AG09309 (cell line): ENCODE results near the gene ABHD4.

Source experiments
- DNase-seq: peaks from one replicate; pipeline ENCODE4 v3.0.0-alpha.2; 2010; ENCODE audit warnings: low read depth
- H3K4me3 ChIP-seq: 2 replicates; pipeline ENCODE4 v1.5.1; 2011; ENCODE audit warnings: mild to moderate bottlenecking, low read depth, low read length, moderate library complexity; ENCODE audit not compliant: control insufficient read depth
- TF ChIP-seq, protein P1 (sequence below): IDR thresholded peaks from 2 replicates; pipeline ENCODE4 v1.5.1; 2011; ENCODE audit warnings: mild to moderate bottlenecking, low read depth, low read length, inconsistent platforms; ENCODE audit not compliant: insufficient read depth, control insufficient read depth; ENCODE audit errors: missing control alignments

ABHD4 gene

DNA sequence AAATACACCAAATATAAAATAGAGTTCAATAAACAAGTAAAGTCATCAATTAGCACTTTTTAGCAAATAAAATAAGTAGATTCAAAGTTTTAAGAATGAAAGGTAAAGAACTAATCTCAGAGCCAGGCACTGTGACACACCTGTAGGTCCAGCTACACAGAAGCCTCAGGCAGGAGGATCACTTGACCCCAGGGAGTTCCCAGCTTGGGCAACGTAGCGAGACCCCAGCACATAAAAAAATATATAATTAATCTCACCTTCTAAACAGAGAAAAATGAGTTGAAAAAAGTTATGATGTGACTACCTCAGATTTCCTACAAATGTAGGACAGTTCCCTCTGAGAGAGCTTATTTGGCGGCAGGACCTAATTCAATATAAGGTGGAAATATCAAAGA lies 28.4 kb upstream of the ABHD4 start:
- no peak overlapping the region for H3K4me3 ChIP-seq
- TF ChIP-seq, protein P1, sequence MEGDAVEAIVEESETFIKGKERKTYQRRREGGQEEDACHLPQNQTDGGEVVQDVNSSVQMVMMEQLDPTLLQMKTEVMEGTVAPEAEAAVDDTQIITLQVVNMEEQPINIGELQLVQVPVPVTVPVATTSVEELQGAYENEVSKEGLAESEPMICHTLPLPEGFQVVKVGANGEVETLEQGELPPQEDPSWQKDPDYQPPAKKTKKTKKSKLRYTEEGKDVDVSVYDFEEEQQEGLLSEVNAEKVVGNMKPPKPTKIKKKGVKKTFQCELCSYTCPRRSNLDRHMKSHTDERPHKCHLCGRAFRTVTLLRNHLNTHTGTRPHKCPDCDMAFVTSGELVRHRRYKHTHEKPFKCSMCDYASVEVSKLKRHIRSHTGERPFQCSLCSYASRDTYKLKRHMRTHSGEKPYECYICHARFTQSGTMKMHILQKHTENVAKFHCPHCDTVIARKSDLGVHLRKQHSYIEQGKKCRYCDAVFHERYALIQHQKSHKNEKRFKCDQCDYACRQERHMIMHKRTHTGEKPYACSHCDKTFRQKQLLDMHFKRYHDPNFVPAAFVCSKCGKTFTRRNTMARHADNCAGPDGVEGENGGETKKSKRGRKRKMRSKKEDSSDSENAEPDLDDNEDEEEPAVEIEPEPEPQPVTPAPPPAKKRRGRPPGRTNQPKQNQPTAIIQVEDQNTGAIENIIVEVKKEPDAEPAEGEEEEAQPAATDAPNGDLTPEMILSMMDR: no peak
- DNase-seq: no peak

DNA sequence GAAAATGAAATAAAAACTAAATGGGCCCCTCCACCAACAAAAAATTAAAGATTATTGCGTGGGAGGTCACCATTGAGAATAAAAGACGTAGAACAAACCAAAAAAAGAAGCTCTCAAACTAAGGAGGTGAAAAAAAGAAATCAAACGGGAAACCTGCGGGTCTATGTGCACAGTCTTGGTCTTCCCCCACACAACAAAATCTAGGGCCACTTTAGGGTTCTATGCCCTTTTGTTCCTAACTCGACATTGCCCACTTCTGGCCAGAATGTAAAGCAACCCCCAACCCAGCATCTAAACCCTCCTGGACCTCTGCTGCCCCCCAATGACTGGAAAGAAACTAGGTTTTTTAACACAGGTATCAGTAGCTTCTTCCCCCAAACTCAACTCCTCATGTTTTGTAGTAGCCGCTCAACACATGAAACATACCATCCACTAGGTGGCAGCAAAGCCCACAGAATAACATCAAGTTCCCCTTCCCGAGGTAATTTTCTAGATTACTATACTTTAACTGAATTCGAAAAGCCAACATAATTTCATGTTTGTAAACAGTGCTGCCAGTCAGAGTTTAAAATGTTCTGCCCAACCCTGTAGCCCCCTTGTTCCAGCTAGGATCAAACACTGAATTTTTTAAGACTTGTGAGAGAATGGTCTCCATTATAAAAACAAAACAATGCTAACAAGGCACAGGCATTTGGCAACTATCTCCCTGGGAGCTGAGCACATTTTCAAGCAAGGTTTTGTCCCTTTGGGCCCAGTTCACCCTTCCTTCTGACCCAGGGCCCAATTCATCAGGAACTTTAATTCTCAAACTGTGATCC lies 27.8 kb upstream of the ABHD4 start:
- no peak overlapping the region for H3K4me3 ChIP-seq
- DNase-seq: no peak
- TF ChIP-seq, protein P1: peak; percentile 65

DNA sequence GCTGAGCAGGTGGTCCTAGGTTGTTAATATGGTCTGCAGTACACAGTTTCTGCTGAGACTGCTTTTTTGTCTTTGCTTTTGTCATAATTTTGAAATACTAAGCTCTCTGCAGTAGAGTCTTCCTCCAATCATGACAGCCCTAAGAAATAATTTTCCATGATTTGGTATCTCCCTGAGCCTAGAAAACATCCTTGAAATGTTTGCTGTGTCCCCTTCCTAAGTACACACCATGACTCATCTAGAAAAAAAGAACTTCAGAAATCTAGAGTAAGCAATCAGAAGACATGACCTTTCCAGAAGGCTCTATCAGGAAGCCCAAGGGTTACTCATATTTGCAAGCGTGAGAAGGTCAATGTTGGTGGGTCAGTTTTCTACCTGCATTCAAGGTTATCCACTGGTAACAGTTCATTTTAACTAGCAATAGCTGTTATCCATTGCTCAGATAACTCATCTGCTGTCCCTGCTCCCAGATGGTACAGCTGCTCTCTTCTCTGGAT lies 25.5 kb upstream of the ABHD4 start:
- peak; percentile 46 for DNase-seq
- H3K4me3 ChIP-seq: no peak overlapping the region
- TF ChIP-seq, protein P1: no peak

DNA sequence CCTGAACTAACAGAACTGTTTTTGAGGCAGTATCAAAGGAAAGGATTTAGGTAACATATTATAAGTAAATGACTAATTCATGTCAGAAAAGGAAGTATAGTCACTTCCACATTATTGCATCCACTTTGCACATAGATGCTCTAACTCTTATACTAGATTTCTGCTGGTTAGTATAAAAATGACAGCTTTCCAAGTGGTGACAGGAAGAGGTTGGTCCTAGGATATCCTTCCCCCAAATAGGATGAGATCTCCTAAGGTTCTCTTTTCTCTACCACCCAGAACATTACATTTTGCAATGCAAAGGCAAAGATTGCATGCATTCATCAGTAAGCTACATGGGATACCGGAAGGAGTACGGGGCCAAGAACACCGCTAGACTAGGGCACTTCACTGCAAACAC lies 24.3 kb upstream of the ABHD4 start:
- no peak overlapping the region for H3K4me3 ChIP-seq
- TF ChIP-seq, protein P1: no peak
- no peak for DNase-seq

DNA sequence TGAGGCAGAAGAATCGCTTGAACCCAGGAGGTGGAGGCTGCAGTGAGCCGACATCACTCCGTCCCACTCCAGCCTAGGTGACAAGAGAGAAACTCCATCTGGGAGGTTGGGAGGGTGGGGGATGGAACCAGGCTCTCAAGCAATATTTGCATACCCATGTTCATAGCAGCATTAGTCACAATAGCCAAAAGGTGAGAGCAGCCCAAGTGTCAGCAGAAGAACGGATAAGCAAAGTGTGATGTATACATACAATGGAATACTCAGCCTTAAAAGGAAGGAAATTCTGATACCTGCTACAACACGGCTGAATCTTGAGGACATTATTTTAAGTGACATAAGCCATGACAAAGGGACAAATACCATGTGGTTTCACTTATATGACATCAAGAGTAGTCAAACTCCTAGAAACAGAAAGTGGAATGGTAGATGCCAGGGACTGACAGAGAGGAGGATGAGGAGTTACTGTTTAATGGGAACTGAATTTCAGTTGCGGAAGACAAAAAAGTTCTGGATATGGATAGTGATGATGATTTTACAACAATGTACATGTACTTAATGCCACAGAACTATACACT lies 20.7 kb upstream of the ABHD4 start:
- DNase-seq: no peak
- TF ChIP-seq, protein P1: no peak
- no peak overlapping the region for H3K4me3 ChIP-seq

DNA sequence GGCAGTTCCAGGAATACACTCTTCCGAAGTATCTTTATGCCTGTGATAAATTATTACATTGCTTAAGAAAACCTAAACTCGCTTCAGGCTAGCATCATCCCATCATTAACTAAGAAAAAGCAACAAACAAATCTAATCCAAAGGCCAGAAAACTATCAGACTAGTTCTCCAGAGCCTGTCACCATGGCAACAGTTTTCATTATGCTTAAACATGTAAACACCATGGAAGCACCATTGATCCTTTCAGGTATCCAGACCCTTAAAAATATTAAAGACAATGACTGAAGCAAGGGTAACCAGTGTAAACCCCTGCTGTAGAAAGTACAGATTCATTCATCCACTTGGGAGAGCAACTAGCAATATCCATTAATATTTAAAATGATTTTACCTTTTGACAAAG lies 18.9 kb upstream of the ABHD4 start:
- TF ChIP-seq, protein P1: no peak
- no peak for DNase-seq
- no peak overlapping the region for H3K4me3 ChIP-seq
